HepG2 (cell line): ENCODE measurements around the gene TRPM5. TPM values are rescaled to one million over a fixed set of nuclear protein-coding genes. Genes with fewer than 3 reads are reported as not detected.

Source experiments
- ARNTL ChIP-seq: sonication (generic); formaldehyde crosslinking; IDR thresholded peaks from 2 replicates; pipeline ENCODE4 v1.4.0; 2020; ENCODE audit warnings: mild to moderate bottlenecking, missing genetic modification reagents
- KLF11 ChIP-seq: IDR thresholded peaks from 2 replicates; pipeline ENCODE4 v1.6.1; 2016; ENCODE audit warnings: missing compliant biosample characterization
- SNAPC2 ChIP-seq: sonication (generic); formaldehyde crosslinking; IDR thresholded peaks from 2 replicates; pipeline ENCODE4 v1.8.1; 2022; ENCODE audit warnings: mild to moderate bottlenecking, missing genetic modification reagents
- TBP ChIP-seq: sonication (generic); formaldehyde crosslinking; IDR thresholded peaks from 2 replicates; pipeline ENCODE4 v1.5.0; 2020; ENCODE audit warnings: missing genetic modification reagents
- polyA plus RNA-seq, 8 experiments: library from polyadenylated mRNA; depleted of rRNA in 3 of 8; stranded (reverse) in 7 of 8; unstranded in 1 of 8; fragments of >200 nt; fragmentation: Illumina TruSeq in 4 of 8; extraction: Trizol in 4 of 8; gene quantifications; 2 replicates each; pipeline versions ENCODE4 v1.2.1 to v1.2.3, GENCODE V29; 2011 to 2016; ENCODE audit warnings: low read depth in 4 of 8, missing spikeins in 1 of 8, mixed read lengths in 1 of 8; ENCODE audit not compliant: insufficient read depth in 1 of 8
- total RNA-seq, 5 experiments: library from RNA; depleted of rRNA; stranded (reverse); fragments of >200 nt; fragmentation: Illumina TruSeq; extraction: Trizol; gene quantifications; 2 replicates each; pipeline ENCODE4 v1.2.3, GENCODE V29; 2016; ENCODE audit warnings: low read depth in 1 of 5
- TF ChIP-seq, protein P1 (sequence below): sonication (generic); formaldehyde crosslinking; IDR thresholded peaks from 2 replicates; pipeline ENCODE4 v1.5.0; 2020; ENCODE audit warnings: mild to moderate bottlenecking, missing genetic modification reagents, borderline replicate concordance
- TF ChIP-seq, protein P2 (sequence below): IDR thresholded peaks from 2 replicates; pipeline ENCODE4 v1.6.1; 2016; ENCODE audit warnings: missing compliant biosample characterization, missing genetic modification reagents, borderline replicate concordance
- TF ChIP-seq, protein P3 (sequence below): sonication (generic); formaldehyde crosslinking; IDR thresholded peaks from 2 replicates; pipeline ENCODE4 v1.5.0; 2020; ENCODE audit warnings: mild to moderate bottlenecking, missing genetic modification reagents, borderline replicate concordance
- TF ChIP-seq, protein P4 (sequence below): sonication (generic); formaldehyde crosslinking; IDR thresholded peaks from 2 replicates; pipeline ENCODE4 v1.8.0; 2022; ENCODE audit warnings: low read depth, missing genetic modification reagents
- TF ChIP-seq, protein P5 (sequence below): sonication (generic); formaldehyde crosslinking; IDR thresholded peaks from 2 replicates; pipeline ENCODE4 v1.4.0; 2020; ENCODE audit warnings: missing genetic modification reagents, borderline replicate concordance

Gene TRPM5
- total and polyA plus RNA-seq, 2 of the 13 experiments (the other 11 are each of a cell fraction or from before 2014, with no cell fraction given) = 0.12 TPM; not detected in 1

DNA sequence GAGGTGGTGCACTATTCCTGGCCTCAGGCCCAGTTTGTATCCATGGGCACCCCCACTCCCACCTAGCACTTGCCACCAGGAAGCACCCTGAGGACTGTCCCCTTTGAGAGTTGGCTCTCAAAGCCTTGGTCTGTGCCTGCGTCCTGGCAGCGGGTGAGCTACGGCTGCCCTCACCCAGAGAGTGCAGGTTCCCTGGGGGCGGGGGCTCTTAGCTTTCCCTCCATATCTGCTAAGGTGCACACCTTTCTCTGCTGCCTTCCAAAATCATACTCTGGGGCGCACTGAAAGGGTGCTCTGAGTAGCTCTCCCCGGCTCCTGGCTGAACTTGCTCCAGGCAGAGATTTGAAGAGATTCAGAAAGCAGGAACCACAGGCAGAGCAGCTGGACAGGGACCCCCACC, 7.6 kb upstream of the TRPM5 start (continued):
- TF ChIP-seq, protein P1, sequence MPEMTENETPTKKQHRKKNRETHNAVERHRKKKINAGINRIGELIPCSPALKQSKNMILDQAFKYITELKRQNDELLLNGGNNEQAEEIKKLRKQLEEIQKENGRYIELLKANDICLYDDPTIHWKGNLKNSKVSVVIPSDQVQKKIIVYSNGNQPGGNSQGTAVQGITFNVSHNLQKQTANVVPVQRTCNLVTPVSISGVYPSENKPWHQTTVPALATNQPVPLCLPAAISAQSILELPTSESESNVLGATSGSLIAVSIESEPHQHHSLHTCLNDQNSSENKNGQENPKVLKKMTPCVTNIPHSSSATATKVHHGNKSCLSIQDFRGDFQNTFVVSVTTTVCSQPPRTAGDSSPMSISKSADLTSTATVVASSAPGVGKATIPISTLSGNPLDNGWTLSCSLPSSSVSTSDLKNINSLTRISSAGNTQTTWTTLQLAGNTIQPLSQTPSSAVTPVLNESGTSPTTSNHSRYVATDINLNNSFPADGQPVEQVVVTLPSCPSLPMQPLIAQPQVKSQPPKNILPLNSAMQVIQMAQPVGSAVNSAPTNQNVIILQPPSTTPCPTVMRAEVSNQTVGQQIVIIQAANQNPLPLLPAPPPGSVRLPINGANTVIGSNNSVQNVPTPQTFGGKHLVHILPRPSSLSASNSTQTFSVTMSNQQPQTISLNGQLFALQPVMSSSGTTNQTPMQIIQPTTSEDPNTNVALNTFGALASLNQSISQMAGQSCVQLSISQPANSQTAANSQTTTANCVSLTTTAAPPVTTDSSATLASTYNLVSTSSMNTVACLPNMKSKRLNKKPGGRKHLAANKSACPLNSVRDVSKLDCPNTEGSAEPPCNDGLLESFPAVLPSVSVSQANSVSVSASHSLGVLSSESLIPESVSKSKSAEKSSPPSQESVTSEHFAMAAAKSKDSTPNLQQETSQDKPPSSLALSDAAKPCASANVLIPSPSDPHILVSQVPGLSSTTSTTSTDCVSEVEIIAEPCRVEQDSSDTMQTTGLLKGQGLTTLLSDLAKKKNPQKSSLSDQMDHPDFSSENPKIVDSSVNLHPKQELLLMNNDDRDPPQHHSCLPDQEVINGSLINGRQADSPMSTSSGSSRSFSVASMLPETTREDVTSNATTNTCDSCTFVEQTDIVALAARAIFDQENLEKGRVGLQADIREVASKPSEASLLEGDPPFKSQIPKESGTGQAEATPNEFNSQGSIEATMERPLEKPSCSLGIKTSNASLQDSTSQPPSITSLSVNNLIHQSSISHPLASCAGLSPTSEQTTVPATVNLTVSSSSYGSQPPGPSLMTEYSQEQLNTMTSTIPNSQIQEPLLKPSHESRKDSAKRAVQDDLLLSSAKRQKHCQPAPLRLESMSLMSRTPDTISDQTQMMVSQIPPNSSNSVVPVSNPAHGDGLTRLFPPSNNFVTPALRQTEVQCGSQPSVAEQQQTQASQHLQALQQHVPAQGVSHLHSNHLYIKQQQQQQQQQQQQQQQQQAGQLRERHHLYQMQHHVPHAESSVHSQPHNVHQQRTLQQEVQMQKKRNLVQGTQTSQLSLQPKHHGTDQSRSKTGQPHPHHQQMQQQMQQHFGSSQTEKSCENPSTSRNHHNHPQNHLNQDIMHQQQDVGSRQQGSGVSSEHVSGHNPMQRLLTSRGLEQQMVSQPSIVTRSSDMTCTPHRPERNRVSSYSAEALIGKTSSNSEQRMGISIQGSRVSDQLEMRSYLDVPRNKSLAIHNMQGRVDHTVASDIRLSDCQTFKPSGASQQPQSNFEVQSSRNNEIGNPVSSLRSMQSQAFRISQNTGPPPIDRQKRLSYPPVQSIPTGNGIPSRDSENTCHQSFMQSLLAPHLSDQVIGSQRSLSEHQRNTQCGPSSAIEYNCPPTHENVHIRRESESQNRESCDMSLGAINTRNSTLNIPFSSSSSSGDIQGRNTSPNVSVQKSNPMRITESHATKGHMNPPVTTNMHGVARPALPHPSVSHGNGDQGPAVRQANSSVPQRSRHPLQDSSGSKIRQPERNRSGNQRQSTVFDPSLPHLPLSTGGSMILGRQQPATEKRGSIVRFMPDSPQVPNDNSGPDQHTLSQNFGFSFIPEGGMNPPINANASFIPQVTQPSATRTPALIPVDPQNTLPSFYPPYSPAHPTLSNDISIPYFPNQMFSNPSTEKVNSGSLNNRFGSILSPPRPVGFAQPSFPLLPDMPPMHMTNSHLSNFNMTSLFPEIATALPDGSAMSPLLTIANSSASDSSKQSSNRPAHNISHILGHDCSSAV (CRISPR knock-in tag) = no peak
- no peak for TF ChIP-seq KLF11 (CRISPR knock-in tag)
- TF ChIP-seq, protein P2, sequence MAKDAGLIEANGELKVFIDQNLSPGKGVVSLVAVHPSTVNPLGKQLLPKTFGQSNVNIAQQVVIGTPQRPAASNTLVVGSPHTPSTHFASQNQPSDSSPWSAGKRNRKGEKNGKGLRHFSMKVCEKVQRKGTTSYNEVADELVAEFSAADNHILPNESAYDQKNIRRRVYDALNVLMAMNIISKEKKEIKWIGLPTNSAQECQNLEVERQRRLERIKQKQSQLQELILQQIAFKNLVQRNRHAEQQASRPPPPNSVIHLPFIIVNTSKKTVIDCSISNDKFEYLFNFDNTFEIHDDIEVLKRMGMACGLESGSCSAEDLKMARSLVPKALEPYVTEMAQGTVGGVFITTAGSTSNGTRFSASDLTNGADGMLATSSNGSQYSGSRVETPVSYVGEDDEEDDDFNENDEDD (CRISPR knock-in tag) = no peak
- TF ChIP-seq, protein P3, sequence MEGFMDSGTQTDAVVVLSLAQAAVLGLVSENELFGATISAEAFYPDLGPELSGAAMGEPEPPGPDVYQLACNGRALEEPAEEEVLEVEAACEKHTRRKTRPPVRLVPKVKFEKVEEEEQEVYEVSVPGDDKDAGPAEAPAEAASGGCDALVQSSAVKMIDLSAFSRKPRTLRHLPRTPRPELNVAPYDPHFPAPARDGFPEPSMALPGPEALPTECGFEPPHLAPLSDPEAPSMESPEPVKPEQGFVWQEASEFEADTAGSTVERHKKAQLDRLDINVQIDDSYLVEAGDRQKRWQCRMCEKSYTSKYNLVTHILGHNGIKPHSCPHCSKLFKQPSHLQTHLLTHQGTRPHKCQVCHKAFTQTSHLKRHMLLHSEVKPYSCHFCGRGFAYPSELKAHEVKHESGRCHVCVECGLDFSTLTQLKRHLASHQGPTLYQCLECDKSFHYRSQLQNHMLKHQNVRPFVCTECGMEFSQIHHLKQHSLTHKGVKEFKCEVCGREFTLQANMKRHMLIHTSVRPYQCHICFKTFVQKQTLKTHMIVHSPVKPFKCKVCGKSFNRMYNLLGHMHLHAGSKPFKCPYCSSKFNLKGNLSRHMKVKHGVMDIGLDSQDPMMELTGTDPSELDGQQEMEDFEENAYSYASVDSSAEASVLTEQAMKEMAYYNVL = no peak
- TF ChIP-seq SNAPC2 = no peak
- TF ChIP-seq ARNTL (CRISPR knock-in tag) = no peak
- TF ChIP-seq, protein P4, sequence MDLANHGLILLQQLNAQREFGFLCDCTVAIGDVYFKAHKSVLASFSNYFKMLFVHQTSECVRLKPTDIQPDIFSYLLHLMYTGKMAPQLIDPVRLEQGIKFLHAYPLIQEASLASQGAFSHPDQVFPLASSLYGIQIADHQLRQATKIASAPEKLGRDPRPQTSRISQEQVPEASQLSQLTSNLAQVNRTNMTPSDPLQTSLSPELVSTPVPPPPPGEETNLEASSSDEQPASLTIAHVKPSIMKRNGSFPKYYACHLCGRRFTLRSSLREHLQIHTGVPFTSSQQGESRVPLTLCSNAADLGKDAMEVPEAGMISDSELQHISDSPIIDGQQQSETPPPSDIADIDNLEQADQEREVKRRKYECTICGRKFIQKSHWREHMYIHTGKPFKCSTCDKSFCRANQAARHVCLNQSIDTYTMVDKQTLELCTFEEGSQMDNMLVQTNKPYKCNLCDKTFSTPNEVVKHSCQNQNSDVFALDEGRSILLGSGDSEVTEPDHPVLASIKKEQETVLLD (CRISPR knock-in tag) = no peak
- TF ChIP-seq, protein P5, sequence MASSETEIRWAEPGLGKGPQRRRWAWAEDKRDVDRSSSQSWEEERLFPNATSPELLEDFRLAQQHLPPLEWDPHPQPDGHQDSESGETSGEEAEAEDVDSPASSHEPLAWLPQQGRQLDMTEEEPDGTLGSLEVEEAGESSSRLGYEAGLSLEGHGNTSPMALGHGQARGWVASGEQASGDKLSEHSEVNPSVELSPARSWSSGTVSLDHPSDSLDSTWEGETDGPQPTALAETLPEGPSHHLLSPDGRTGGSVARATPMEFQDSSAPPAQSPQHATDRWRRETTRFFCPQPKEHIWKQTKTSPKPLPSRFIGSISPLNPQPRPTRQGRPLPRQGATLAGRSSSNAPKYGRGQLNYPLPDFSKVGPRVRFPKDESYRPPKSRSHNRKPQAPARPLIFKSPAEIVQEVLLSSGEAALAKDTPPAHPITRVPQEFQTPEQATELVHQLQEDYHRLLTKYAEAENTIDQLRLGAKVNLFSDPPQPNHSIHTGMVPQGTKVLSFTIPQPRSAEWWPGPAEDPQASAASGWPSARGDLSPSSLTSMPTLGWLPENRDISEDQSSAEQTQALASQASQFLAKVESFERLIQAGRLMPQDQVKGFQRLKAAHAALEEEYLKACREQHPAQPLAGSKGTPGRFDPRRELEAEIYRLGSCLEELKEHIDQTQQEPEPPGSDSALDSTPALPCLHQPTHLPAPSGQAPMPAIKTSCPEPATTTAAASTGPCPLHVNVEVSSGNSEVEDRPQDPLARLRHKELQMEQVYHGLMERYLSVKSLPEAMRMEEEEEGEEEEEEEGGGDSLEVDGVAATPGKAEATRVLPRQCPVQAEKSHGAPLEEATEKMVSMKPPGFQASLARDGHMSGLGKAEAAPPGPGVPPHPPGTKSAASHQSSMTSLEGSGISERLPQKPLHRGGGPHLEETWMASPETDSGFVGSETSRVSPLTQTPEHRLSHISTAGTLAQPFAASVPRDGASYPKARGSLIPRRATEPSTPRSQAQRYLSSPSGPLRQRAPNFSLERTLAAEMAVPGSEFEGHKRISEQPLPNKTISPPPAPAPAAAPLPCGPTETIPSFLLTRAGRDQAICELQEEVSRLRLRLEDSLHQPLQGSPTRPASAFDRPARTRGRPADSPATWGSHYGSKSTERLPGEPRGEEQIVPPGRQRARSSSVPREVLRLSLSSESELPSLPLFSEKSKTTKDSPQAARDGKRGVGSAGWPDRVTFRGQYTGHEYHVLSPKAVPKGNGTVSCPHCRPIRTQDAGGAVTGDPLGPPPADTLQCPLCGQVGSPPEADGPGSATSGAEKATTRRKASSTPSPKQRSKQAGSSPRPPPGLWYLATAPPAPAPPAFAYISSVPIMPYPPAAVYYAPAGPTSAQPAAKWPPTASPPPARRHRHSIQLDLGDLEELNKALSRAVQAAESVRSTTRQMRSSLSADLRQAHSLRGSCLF (CRISPR knock-in tag) = no peak
- no peak for TF ChIP-seq TBP (CRISPR knock-in tag)
